CD4-positive, alpha-beta memory T cell (primary cell): ENCODE measurements around the gene PSMC1. TPM values are rescaled to one million over a fixed set of nuclear protein-coding genes. Genes with fewer than 3 reads are reported as not detected.
"Not testable (repeated sequence)": the region's sequence is repeated elsewhere in the genome, so short reads cannot be mapped to it uniquely, and the experiment has no call there.

ENCODE experiments used
- CTCF ChIA-PET: fragments of 350-600 bp; sonication (Branson Sonifier 250); formaldehyde crosslinking; loops from one replicate; lab custom pipeline; 2021; ENCODE audit warnings: inconsistent platforms; ENCODE audit not compliant: partially characterized antibody; lab: Charles Lee
- POLR2A ChIA-PET: fragments of 350-600 bp; sonication (Branson Sonifier 250); formaldehyde crosslinking; loops from one replicate; lab custom pipeline; 2021; ENCODE audit not compliant: partially characterized antibody; lab: Charles Lee
- DNase-seq, 5 donors: peaks; one replicate each; pipeline versions ENCODE4 v3.0.0 to v3.0.0-alpha.2; 2020 to 2022; ENCODE audit warnings: mixed read lengths in 1 of 5
- H3K27ac ChIP-seq: one replicate; pipeline ENCODE4 v1.7.0; 2013; ENCODE audit warnings: low read depth, low read length
- H3K27me3 ChIP-seq: 2 replicates; pipeline ENCODE4 v1.7.0; 2013; ENCODE audit warnings: mild to moderate bottlenecking, low read length, moderate library complexity; ENCODE audit not compliant: insufficient read depth
- H3K36me3 ChIP-seq: 2 replicates; pipeline ENCODE4 v1.7.0; 2013; ENCODE audit warnings: mild to moderate bottlenecking, low read length, moderate library complexity; ENCODE audit not compliant: insufficient read depth
- H3K4me1 ChIP-seq: 2 replicates; pipeline ENCODE4 v1.7.0; 2013; ENCODE audit warnings: mild to moderate bottlenecking, low read length, moderate library complexity; ENCODE audit not compliant: insufficient read depth
- H3K4me3 ChIP-seq, 2 donors: one replicate each; pipeline ENCODE4 v1.7.0; 2013; ENCODE audit warnings: low read length in 2 of 2, mild to moderate bottlenecking in 1 of 2
- H3K9me3 ChIP-seq, 2 donors: one replicate each; pipeline ENCODE4 v1.7.0; 2013; ENCODE audit warnings: low read length in 2 of 2, control low read depth in 1 of 2; ENCODE audit not compliant: control insufficient read depth in 1 of 2
- H3K27ac Mint-ChIP-seq, 7 donors: one replicate each; pipeline ENCODE4 v1.8.0; 2020 to 2021; ENCODE audit warnings: mixed read lengths in 7 of 7, mild to moderate bottlenecking in 6 of 7, inconsistent platforms in 3 of 7, moderate library complexity in 3 of 7
- H3K27me3 Mint-ChIP-seq, 2 donors: one replicate each; pipeline ENCODE4 v1.8.0; 2020 to 2021; ENCODE audit warnings: mixed read lengths in 2 of 2
- H3K36me3 Mint-ChIP-seq, 2 donors: one replicate each; pipeline ENCODE4 v1.8.0; 2020 to 2021; ENCODE audit warnings: mixed read lengths in 2 of 2, inconsistent platforms in 1 of 2, mild to moderate bottlenecking in 1 of 2
- H3K4me1 Mint-ChIP-seq, 4 donors: one replicate each; pipeline ENCODE4 v1.8.0; 2020 to 2021; ENCODE audit warnings: mixed read lengths in 4 of 4, mild to moderate bottlenecking in 1 of 4
- H3K4me3 Mint-ChIP-seq, 8 donors: one replicate each; pipeline ENCODE4 v1.8.0; 2020 to 2021; ENCODE audit warnings: mixed read lengths in 8 of 8, mild to moderate bottlenecking in 7 of 8, moderate library complexity in 6 of 8, inconsistent platforms in 3 of 8
- H3K9me3 Mint-ChIP-seq, 8 donors: one replicate each; pipeline ENCODE4 v1.8.0; 2020 to 2021; ENCODE audit warnings: mixed read lengths in 8 of 8, mild to moderate bottlenecking in 5 of 8, inconsistent platforms in 3 of 8, moderate library complexity in 1 of 8
- intact Hi-C: fragments of 100-400 bp; cut with micrococcal nuclease; formaldehyde crosslinking; loops from one replicate; pipeline ENCODE4 v1.15.1; 2023
- polyA plus RNA-seq, 2 donors: library from polyadenylated mRNA; unstranded; fragments of 300-500 nt; fragmentation: Illumina TruSeq; gene quantifications; one replicate each; pipeline ENCODE4 v1.2.3, GENCODE V29; 2021
- total RNA-seq, 2 experiments: library from RNA; stranded (reverse); gene quantifications; one replicate each; pipeline ENCODE4 v1.2.3, GENCODE V29; 2021

The PSMC1 gene
- total and polyA plus RNA-seq, 4 experiments from 2014 or later, result 42.1 to 175 (median 77.8) TPM

GRCh38 chr14:90242444-90242843, 13.9 kb upstream of the PSMC1 start:
- H3K4me1 ChIP-seq, result no peaks in the 10 kb centered on the region
- no peak for DNase-seq
- intact Hi-C loops, result no loop called here
- no peak overlapping the region for H3K27ac Mint-ChIP-seq
- H3K36me3 ChIP-seq, result no peaks in the 10 kb centered on the region
- no peaks in the 10 kb centered on the region for H3K4me1 Mint-ChIP-seq
- H3K36me3 Mint-ChIP-seq, result peaks cover 12 to 15% of the 10 kb centered on the region in 2 donors
- POLR2A ChIA-PET, result no interaction called here
- H3K4me3 Mint-ChIP-seq, result no peak overlapping the region
- peaks cover 0 to 28% of the 10 kb centered on the region in 2 donors for H3K9me3 ChIP-seq
- H3K27me3 Mint-ChIP-seq, result peaks cover 15% of the 10 kb centered on the region in 2 donors
- no peak overlapping the region for H3K27ac ChIP-seq
- CTCF ChIA-PET, result no interaction called here
- no peak overlapping the region for H3K4me3 ChIP-seq
- no peaks in the 10 kb centered on the region for H3K27me3 ChIP-seq
- peaks cover 6 to 72% (median 56%) of the 10 kb centered on the region in 8 donors for H3K9me3 Mint-ChIP-seq

DNA sequence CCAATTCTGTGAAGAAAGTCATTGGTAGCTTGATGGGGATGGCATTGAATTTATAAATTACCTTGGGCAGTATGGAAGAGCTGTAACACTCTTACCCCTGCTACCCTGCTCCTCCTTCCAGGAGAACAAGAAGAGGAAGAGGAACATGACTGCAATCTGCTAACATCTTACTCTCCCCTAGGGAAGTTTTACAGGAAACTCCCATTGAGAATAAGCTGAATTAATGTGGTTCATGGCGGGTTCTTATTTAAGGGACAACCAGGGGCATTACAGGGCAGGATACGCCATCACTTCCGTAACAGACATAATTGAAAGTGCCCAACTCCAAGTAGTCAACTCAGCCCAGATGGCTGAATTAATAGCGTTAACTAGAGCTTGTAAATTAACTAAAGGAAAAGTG, 9.4 kb upstream of the PSMC1 start:
- peaks cover 15 to 20% of the 10 kb centered on the region in 2 donors for H3K27me3 Mint-ChIP-seq
- CTCF ChIA-PET, result no interaction called here
- POLR2A ChIA-PET, result no interaction called here

GRCh38 chr14:90247441-90247840, 8.9 kb upstream of the PSMC1 start:
- H3K27ac ChIP-seq, DNase-seq, H3K4me1 Mint-ChIP-seq, POLR2A ChIA-PET, H3K36me3 Mint-ChIP-seq, H3K4me3 Mint-ChIP-seq, H3K4me3 ChIP-seq, H3K9me3 ChIP-seq, H3K27me3 ChIP-seq, CTCF ChIA-PET, H3K4me1 ChIP-seq, H3K36me3 ChIP-seq, intact Hi-C loops: not testable (repeated sequence)
- peaks cover 2 to 24% (median 10%) of the 10 kb centered on the region in 8 donors for H3K9me3 Mint-ChIP-seq
- H3K27ac Mint-ChIP-seq, result peak overlapping the region in 1 of 7 donors; percentile 13
- H3K27me3 Mint-ChIP-seq, result peaks cover 15 to 22% of the 10 kb centered on the region in 2 donors

More for the DNA sequence above, 9.4 kb upstream of the PSMC1 start:
- peaks cover 2 to 29% (median 15%) of the 10 kb centered on the region in 8 donors for H3K9me3 Mint-ChIP-seq
- no peak for DNase-seq
- Histone ChIP-seq H3K9me3 (no peaks in the 10 kb centered on the region), H3K27me3 (no peaks in the 10 kb centered on the region), H3K27ac (no peak overlapping the region), H3K4me1 (no peaks in the 10 kb centered on the region), H3K36me3 (no peaks in the 10 kb centered on the region), H3K4me3 (no peak overlapping the region)
- H3K4me1 Mint-ChIP-seq, result no peaks in the 10 kb centered on the region
- H3K27ac Mint-ChIP-seq, result peak overlapping the region in 1 of 7 donors; percentile 13
- H3K4me3 Mint-ChIP-seq, result no peak overlapping the region
- intact Hi-C loops, result no loop called here
- peaks cover 0 to 2% of the 10 kb centered on the region in 2 donors for H3K36me3 Mint-ChIP-seq

- H3K4me3 ChIP-seq, result no peak overlapping the region
- intact Hi-C loops, result no loop called here
- no peak overlapping the region for H3K4me3 Mint-ChIP-seq
- H3K27me3 Mint-ChIP-seq, result peaks cover 17 to 30% of the 10 kb centered on the region in 2 donors
- ChIA-PET CTCF (no interaction called here), POLR2A (no interaction called here)
- peaks cover 0 to 2% of the 10 kb centered on the region in 2 donors for H3K36me3 Mint-ChIP-seq
- no peak for DNase-seq
- H3K4me1 Mint-ChIP-seq, result no peaks in the 10 kb centered on the region
- no peaks in the 10 kb centered on the region for H3K9me3 ChIP-seq
- H3K27ac ChIP-seq, result no peak overlapping the region
- no peaks in the 10 kb centered on the region for H3K27me3 ChIP-seq
- H3K4me1 ChIP-seq, result no peaks in the 10 kb centered on the region
- peaks cover 2 to 18% (median 8%) of the 10 kb centered on the region in 8 donors for H3K9me3 Mint-ChIP-seq
- H3K36me3 ChIP-seq, result no peaks in the 10 kb centered on the region
- H3K27ac Mint-ChIP-seq, result no peak overlapping the region
Observed at GRCh38 chr14:90248594-90248993, 7.8 kb upstream of the PSMC1 start.

DNA sequence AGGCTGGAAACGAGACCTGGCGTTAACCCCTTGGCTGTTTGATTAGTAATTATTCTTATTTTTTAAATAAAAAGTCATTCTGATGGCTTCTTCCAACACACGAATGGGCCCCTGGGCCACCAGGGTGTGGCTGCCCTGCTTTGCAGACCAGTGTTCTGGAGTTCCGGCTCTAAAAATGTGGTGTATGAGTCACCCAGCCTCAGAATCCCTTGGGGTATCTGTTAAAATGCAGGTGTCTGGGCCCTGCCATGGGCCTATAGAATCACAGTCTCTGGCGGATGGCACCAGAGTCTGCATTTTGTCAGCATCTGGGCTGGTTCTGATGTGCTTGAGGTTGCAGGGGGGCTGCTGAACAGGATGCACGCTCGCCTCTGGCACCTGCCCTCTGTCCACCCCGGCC, 2.5 kb upstream of the PSMC1 start:
- peaks cover 23 to 33% (median 28%) of the 10 kb centered on the region in 4 donors for H3K4me1 Mint-ChIP-seq
- H3K4me3 Mint-ChIP-seq, result no peak overlapping the region
- ChIA-PET CTCF (no interaction called here), POLR2A (no interaction called here)
- H3K27ac Mint-ChIP-seq, result no peak overlapping the region
- no peak for DNase-seq
- H3K27me3 ChIP-seq, result no peaks in the 10 kb centered on the region
- peaks cover 8 to 13% of the 10 kb centered on the region in 2 donors for H3K27me3 Mint-ChIP-seq
- no peaks in the 10 kb centered on the region for H3K36me3 ChIP-seq
- peaks cover 23% of the 10 kb centered on the region for H3K4me1 ChIP-seq
- no peak overlapping the region for H3K4me3 ChIP-seq
- H3K9me3 Mint-ChIP-seq, result peaks cover 0 to 2% (median 0%) of the 10 kb centered on the region in 8 donors
- H3K9me3 ChIP-seq, result no peaks in the 10 kb centered on the region
- H3K36me3 Mint-ChIP-seq, result peaks cover 2 to 21% of the 10 kb centered on the region in 2 donors
- intact Hi-C loops, result no loop called here
- no peak overlapping the region for H3K27ac ChIP-seq

- ChIA-PET POLR2A (interaction anchor here (0.7 to 3.1 kb wide), 9 partner anchors 11 to 573 kb away, joined by 3 to 20 read pairs (median 4); partner anchors contain the start of genes EFCAB11, NRDE2 and TDP1), CTCF (interaction anchor here (1.1 kb wide), 1 partner anchor 316 kb away, joined by 3 read pairs; no protein-coding TSS in a partner anchor)
- Mint-ChIP-seq H3K27me3 (peaks cover 3 to 11% of the 10 kb centered on the region in 2 donors), H3K36me3 (peaks cover 10 to 31% of the 10 kb centered on the region in 2 donors), H3K4me3 (peak overlapping the region; percentile 97 to 99 (median 98)), H3K4me1 (peaks cover 23 to 36% (median 32%) of the 10 kb centered on the region in 4 donors), H3K27ac (peak overlapping the region in 5 of 7 donors; percentile 69 to 99 (median 88)), H3K9me3 (peaks cover 0 to 2% (median 0%) of the 10 kb centered on the region in 8 donors)
- Histone ChIP-seq H3K9me3 (no peaks in the 10 kb centered on the region), H3K27me3 (no peaks in the 10 kb centered on the region), H3K4me3 (peak overlapping the region in 1 of 2 donors; percentile 92), H3K27ac (no peak overlapping the region), H3K36me3 (peaks cover 7% of the 10 kb centered on the region), H3K4me1 (peaks cover 23% of the 10 kb centered on the region)
- no peak for DNase-seq
- intact Hi-C loops, result loop anchor here (1.0 to 5.0 kb wide), 3 partner anchors 76 to 301 kb away; partner anchors contain the start of genes NRDE2 and TDP1
Observed at GRCh38 chr14:90255871-90256270, 482 bp upstream of the PSMC1 start.

GRCh38 chr14:90263748-90264449, 7.5 kb downstream of the PSMC1 start:
- Mint-ChIP-seq H3K36me3 (peaks cover 36 to 78% of the 10 kb centered on the region in 2 donors), H3K4me1 (peaks cover 0 to 15% (median 8%) of the 10 kb centered on the region in 4 donors), H3K27me3 (no peaks in the 10 kb centered on the region), H3K27ac (peak overlapping the region; percentile 55 to 84 (median 75)), H3K9me3 (no peaks in the 10 kb centered on the region), H3K4me3 (no peak overlapping the region)
- Histone ChIP-seq H3K27me3 (no peaks in the 10 kb centered on the region), H3K36me3 (peaks cover 61% of the 10 kb centered on the region), H3K27ac (no peak overlapping the region), H3K4me1 (no peaks in the 10 kb centered on the region), H3K4me3 (no peak overlapping the region), H3K9me3 (no peaks in the 10 kb centered on the region)
- ChIA-PET CTCF (interaction anchor here (1.7 kb wide), 1 partner anchor 28 kb away, joined by 3 read pairs; no protein-coding TSS in a partner anchor), POLR2A (no interaction called here)
- peak in 2 of 5 donors; percentile 20 to 24 for DNase-seq
- intact Hi-C loops, result no loop called here
